Common myeloid progenitor, CD34-positive (primary cell): ENCODE measurements around the gene CAMTA1.

Source experiments
- CTCF ChIA-PET: fragments of 350-600 bp; sonication (Branson Sonifier 250); formaldehyde crosslinking; loops from one replicate; lab custom pipeline; 2021; ENCODE audit warnings: antibody characterized with exemption; lab: Charles Lee
- POLR2A ChIA-PET: fragments of 350-600 bp; sonication (Branson Sonifier 250); formaldehyde crosslinking; loops from one replicate; lab custom pipeline; 2021; ENCODE audit warnings: antibody characterized with exemption; lab: Charles Lee
- DNase-seq, 3 donors: peaks; one replicate each; pipeline versions ENCODE4 v3.0.0 to v3.0.0-alpha.2; 2013
- H3K27ac ChIP-seq, 2 experiments: 1 replicate in 1 of 2; 2 replicates in 1 of 2; pipeline ENCODE4 v1.7.0; 2013; ENCODE audit warnings: inconsistent platforms in 2 of 2, low read length in 2 of 2, mild to moderate bottlenecking in 2 of 2, low read depth in 1 of 2, moderate library complexity in 1 of 2; ENCODE audit not compliant: severe bottlenecking in 2 of 2, insufficient read depth in 1 of 2, poor library complexity in 1 of 2
- H3K27me3 ChIP-seq, 5 experiments: replicated peaks in 2 of 5; 1 replicate in 3 of 5; 2 replicates in 2 of 5; pipeline versions ENCODE4 v1.6.1 to v1.7.0; 2013; ENCODE audit warnings: low read length in 4 of 5, mild to moderate bottlenecking in 2 of 5, moderate library complexity in 2 of 5, inconsistent platforms in 1 of 5; ENCODE audit not compliant: insufficient read depth in 5 of 5, control insufficient read depth in 4 of 5
- H3K36me3 ChIP-seq, 4 experiments: 1 replicate in 2 of 4; 2 replicates in 2 of 4; pipeline versions ENCODE4 v1.6.1 to v1.7.0; 2013; ENCODE audit warnings: low read length in 3 of 4, control low read depth in 1 of 4, mild to moderate bottlenecking in 1 of 4; ENCODE audit not compliant: control insufficient read depth in 4 of 4, insufficient read depth in 4 of 4
- H3K4me1 ChIP-seq, 4 experiments: 1 replicate in 3 of 4; 2 replicates in 1 of 4; pipeline versions ENCODE4 v1.6.1 to v1.7.1; 2013; ENCODE audit warnings: low read length in 3 of 4, mild to moderate bottlenecking in 3 of 4, control low read depth in 1 of 4, inconsistent platforms in 1 of 4, moderate library complexity in 1 of 4; ENCODE audit not compliant: control insufficient read depth in 4 of 4, insufficient read depth in 4 of 4; ENCODE audit errors: control extremely low read depth in 1 of 4
- H3K4me3 ChIP-seq, 7 experiments: 1 replicate in 4 of 7; 2 replicates in 3 of 7; pipeline versions ENCODE4 v1.5.1 to v1.7.0; 2013; ENCODE audit warnings: mild to moderate bottlenecking in 7 of 7, low read length in 6 of 7, moderate library complexity in 6 of 7, inconsistent platforms in 2 of 7, low read depth in 2 of 7, control low read depth in 1 of 7; ENCODE audit not compliant: insufficient read depth in 4 of 7, control insufficient read depth in 1 of 7; ENCODE audit errors: extremely low read depth in 1 of 7
- H3K9me3 ChIP-seq, 5 experiments: 1 replicate in 4 of 5; 2 replicates in 1 of 5; pipeline versions ENCODE4 v1.6.1 to v1.7.1; 2013; ENCODE audit warnings: low read length in 4 of 5, mild to moderate bottlenecking in 2 of 5, inconsistent platforms in 1 of 5, low read depth in 1 of 5, moderate library complexity in 1 of 5; ENCODE audit not compliant: control insufficient read depth in 4 of 5, insufficient read depth in 2 of 5; ENCODE audit errors: control extremely low read depth in 1 of 5
- WGBS: methylation state at CpG from one replicate; pipeline ENCODE4 v1.1.5; 2013; ENCODE audit not compliant: insufficient coverage; 5-methylcytosine and 5-hydroxymethylcytosine counted together

CAMTA1 gene

GRCh38 chr1:7265771-7266371, 480.6 kb downstream of the CAMTA1 start:
- ChIA-PET CTCF (no interaction called here), POLR2A (no interaction called here)
- Histone ChIP-seq H3K27ac (no peak overlapping the region), H3K4me1 (peaks cover 0 to 3% (median 0%) of the 10 kb centered on the region in 4 experiments), H3K9me3 (peaks cover 0 to 11% (median 3%) of the 10 kb centered on the region in 5 experiments), H3K27me3 (peaks cover 0 to 3% (median 0%) of the 10 kb centered on the region in 5 experiments), H3K4me3 (no peak overlapping the region), H3K36me3 (no peaks in the 10 kb centered on the region)
- DNase-seq: no peak
- WGBS: 96% methylated on average over 6 of the region's 9 CpGs

GRCh38 chr1:7266561-7266960, 481.3 kb downstream of the CAMTA1 start:
- Histone ChIP-seq H3K4me1 (peaks cover 0 to 3% (median 0%) of the 10 kb centered on the region in 4 experiments), H3K27me3 (peaks cover 0 to 3% (median 0%) of the 10 kb centered on the region in 5 experiments), H3K27ac (no peak overlapping the region), H3K36me3 (no peaks in the 10 kb centered on the region), H3K9me3 (peaks cover 0 to 11% (median 3%) of the 10 kb centered on the region in 5 experiments), H3K4me3 (no peak overlapping the region)
- ChIA-PET CTCF (no interaction called here), POLR2A (no interaction called here)
- no peak for DNase-seq
- 60% methylated on average over 5 of the region's 5 CpGs for WGBS

DNA sequence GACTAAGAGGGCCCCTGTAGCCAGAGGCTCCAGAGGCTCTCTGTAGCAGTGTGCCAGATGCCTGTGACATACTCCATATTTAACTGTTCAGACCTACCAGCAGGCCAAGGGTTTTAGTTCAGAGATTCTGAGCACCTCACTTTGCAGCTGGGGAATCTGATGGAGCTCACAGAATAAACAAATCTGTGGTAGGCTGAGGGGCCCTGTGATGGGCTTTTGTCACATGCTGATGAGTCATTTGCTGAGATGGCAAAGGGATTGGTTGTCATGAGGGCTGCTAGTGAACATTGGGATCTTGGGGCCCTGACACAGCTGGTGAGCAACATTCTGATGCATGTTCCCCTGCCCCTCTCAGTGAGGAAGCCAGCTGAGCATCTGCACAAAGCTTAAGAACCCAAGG, 482.2 kb downstream of the CAMTA1 start:
- H3K27me3 ChIP-seq: peaks cover 0 to 3% (median 0%) of the 10 kb centered on the region in 5 experiments
- no peaks in the 10 kb centered on the region for H3K36me3 ChIP-seq
- H3K27ac ChIP-seq: no peak overlapping the region
- ChIA-PET POLR2A (no interaction called here), CTCF (no interaction called here)
- peaks cover 0 to 11% (median 3%) of the 10 kb centered on the region in 5 experiments for H3K9me3 ChIP-seq
- no peak for DNase-seq
- H3K4me3 ChIP-seq: no peak overlapping the region
- peaks cover 0 to 2% (median 0%) of the 10 kb centered on the region in 4 experiments for H3K4me1 ChIP-seq

DNA sequence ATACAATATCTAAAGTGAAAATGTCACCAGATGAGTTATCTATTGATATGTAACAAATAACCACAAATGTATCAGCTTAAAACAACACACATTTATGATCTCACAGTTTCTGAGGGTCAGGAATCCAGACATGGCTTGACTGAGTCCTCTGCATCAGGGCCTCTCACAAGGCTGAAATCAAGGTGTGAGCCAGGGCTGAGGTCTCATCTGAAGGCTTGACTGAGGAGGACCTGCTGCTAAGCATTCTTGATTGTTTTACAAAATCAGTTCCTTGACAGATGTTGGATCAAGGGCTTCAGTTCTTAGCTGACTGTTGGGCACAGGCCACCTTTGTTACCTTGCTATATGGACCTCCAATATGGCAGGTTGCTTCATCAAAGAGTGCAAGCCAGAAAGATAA, 483.7 kb downstream of the CAMTA1 start:
- no peak for DNase-seq
- ChIA-PET POLR2A (no interaction called here), CTCF (interaction anchor here (1.1 kb wide), 1 partner anchor 320 kb away, joined by 3 read pairs; no protein-coding TSS in a partner anchor)
- Histone ChIP-seq H3K27me3 (peaks cover 0 to 3% (median 0%) of the 10 kb centered on the region in 5 experiments), H3K4me1 (no peaks in the 10 kb centered on the region), H3K27ac (no peak overlapping the region), H3K9me3 (peaks cover 0 to 11% (median 3%) of the 10 kb centered on the region in 5 experiments), H3K4me3 (no peak overlapping the region), H3K36me3 (no peaks in the 10 kb centered on the region)

DNA sequence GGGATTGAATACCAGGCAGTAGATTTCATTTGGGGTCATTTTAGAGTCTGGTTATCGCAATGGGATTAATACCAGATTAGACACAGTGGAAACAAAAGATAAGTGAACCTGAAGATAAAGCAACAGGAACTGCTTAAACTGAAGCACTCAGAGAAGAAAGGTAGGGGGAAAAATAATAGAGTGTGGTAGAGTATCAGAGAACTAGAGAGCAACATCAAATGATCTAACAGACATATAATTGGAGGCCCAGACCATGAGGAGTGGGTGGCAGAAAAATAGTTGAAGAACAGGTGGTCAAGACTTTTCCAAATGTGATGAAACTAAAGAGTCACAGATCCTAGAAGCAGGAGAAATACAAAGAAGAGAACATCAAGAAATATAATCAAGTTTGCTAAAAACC, 484.3 kb downstream of the CAMTA1 start:
- CTCF ChIA-PET: interaction anchor here (1.1 kb wide), 1 partner anchor 320 kb away, joined by 3 read pairs; no protein-coding TSS in a partner anchor
- WGBS: 100% methylated on average over 1 of the region's 1 CpG
- no peak for DNase-seq
- POLR2A ChIA-PET: no interaction called here
- H3K4me3 ChIP-seq: no peak overlapping the region
- no peaks in the 10 kb centered on the region for H3K4me1 ChIP-seq
- no peak overlapping the region for H3K27ac ChIP-seq
- peaks cover 0 to 11% (median 3%) of the 10 kb centered on the region in 5 experiments for H3K9me3 ChIP-seq
- H3K36me3 ChIP-seq: no peaks in the 10 kb centered on the region
- peaks cover 0 to 3% (median 0%) of the 10 kb centered on the region in 5 experiments for H3K27me3 ChIP-seq

GRCh38 chr1:7274256-7274655, 489.0 kb downstream of the CAMTA1 start:
- no peak for DNase-seq
- CTCF ChIA-PET: no interaction called here
- H3K36me3 ChIP-seq: no peaks in the 10 kb centered on the region
- peaks cover 0 to 7% (median 2%) of the 10 kb centered on the region in 5 experiments for H3K27me3 ChIP-seq
- peaks cover 0 to 7% (median 2%) of the 10 kb centered on the region in 5 experiments for H3K9me3 ChIP-seq
- POLR2A ChIA-PET: no interaction called here
- H3K4me1 ChIP-seq: no peaks in the 10 kb centered on the region
- no CpG with 5 or more reads among the region's 3 CpGs for WGBS
- no peak overlapping the region for H3K27ac ChIP-seq
- H3K4me3 ChIP-seq: no peak overlapping the region

DNA sequence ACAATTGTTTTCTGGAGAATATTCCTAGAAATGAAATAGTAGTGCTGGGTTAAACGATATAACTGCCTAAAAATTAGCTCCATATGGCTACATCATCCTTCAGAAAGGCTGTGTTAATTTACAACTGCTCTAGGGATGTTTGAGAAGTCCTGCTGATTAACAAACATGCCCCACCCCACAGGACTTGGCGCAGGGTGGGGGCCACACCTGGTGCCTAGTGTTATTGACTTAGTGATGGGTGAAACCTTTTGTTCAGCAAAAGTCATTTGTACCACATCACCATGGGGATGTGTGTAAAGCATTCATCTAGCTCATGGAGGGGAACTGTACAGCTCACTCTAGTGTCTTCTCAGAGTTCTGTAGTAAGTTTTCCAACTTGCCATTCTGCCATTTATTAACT, 492.8 kb downstream of the CAMTA1 start:
- POLR2A ChIA-PET: no interaction called here
- WGBS: no CpG with 5 or more reads among the region's 2 CpGs

More for the DNA sequence above, 492.8 kb downstream of the CAMTA1 start:
- Histone ChIP-seq H3K4me3 (no peak overlapping the region), H3K9me3 (no peaks in the 10 kb centered on the region), H3K27me3 (peaks cover 0 to 18% (median 5%) of the 10 kb centered on the region in 5 experiments), H3K36me3 (no peaks in the 10 kb centered on the region), H3K27ac (no peak overlapping the region), H3K4me1 (no peaks in the 10 kb centered on the region)
- no peak for DNase-seq
- CTCF ChIA-PET: no interaction called here
